PC-9 (cell line): ENCODE data around the gene CD83. TPM values are rescaled to one million over a fixed set of nuclear protein-coding genes. Genes with fewer than 3 reads are reported as not detected.

Experiments
- BruUV-seq: library from RNA; stranded (reverse); fragments of 400-500 nt; replicated peaks from 2 replicates; lab custom pipeline; 2021; lab: Mats Ljungman, UMichigan
- CTCF ChIA-PET: fragments of 300-600 bp; sonication (Branson Sonifier 250); formaldehyde crosslinking; loops from one replicate; lab custom pipeline; 2022; ENCODE audit warnings: antibody characterized with exemption; lab: Charles Lee
- POLR2A ChIA-PET: fragments of 300-600 bp; sonication (Branson Sonifier 250); formaldehyde crosslinking; loops from one replicate; lab custom pipeline; 2022; ENCODE audit warnings: antibody characterized with exemption; ENCODE audit not compliant: unreplicated experiment; lab: Charles Lee
- DNase-seq, 2 experiments: peaks; one replicate each; pipeline versions ENCODE4 v3.0.0 to v3.0.0-alpha.2; 2015 to 2022; ENCODE audit warnings: mixed read lengths in 1 of 2
- H2AFZ ChIP-seq: fragments of 200-600 bp; sonication (generic); 2 replicates; pipeline ENCODE4 v1.8.1; 2017; ENCODE audit warnings: antibody characterized with exemption
- H3F3A ChIP-seq: fragments of 200-600 bp; sonication (generic); 2 replicates; pipeline ENCODE4 v1.8.1; 2017; ENCODE audit warnings: antibody characterized with exemption, mild to moderate bottlenecking, low read depth; ENCODE audit not compliant: insufficient read depth
- H3K27ac ChIP-seq: fragments of 200-600 bp; sonication (generic); 2 replicates; pipeline ENCODE4 v1.6.1; 2016; ENCODE audit warnings: mixed run types
- H3K27me3 ChIP-seq: fragments of 200-600 bp; sonication (generic); 2 replicates; pipeline ENCODE4 v1.6.1; 2016; ENCODE audit warnings: low read depth, mixed run types; ENCODE audit not compliant: insufficient read depth
- H3K36me3 ChIP-seq: fragments of 200-600 bp; sonication (generic); 2 replicates; pipeline ENCODE4 v1.6.1; 2016; ENCODE audit warnings: low read depth, mixed run types
- H3K4me1 ChIP-seq: fragments of 200-600 bp; sonication (generic); replicated peaks from 2 replicates; pipeline ENCODE4 v1.6.1; 2016; ENCODE audit warnings: mixed run types; ENCODE audit not compliant: insufficient read depth
- H3K4me2 ChIP-seq: fragments of 200-600 bp; sonication (generic); 2 replicates; pipeline ENCODE4 v1.6.1; 2017; ENCODE audit warnings: mixed run types
- H3K4me3 ChIP-seq: fragments of 200-600 bp; sonication (generic); 2 replicates; pipeline ENCODE4 v1.6.1; 2016; ENCODE audit warnings: mixed run types
- H3K79me2 ChIP-seq: fragments of 200-600 bp; sonication (generic); 2 replicates; pipeline ENCODE4 v1.6.1; 2017; ENCODE audit warnings: low read depth, mixed run types
- H3K9me2 ChIP-seq: fragments of 200-600 bp; sonication (generic); 2 replicates; pipeline ENCODE4 v1.8.1; 2017; ENCODE audit warnings: mild to moderate bottlenecking; ENCODE audit not compliant: insufficient read depth
- H3K9me3 ChIP-seq: fragments of 200-600 bp; sonication (generic); 2 replicates; pipeline ENCODE4 v1.8.1; 2016; ENCODE audit warnings: low read depth; ENCODE audit not compliant: insufficient read depth
- H4K20me1 ChIP-seq: fragments of 200-600 bp; sonication (generic); 2 replicates; pipeline ENCODE4 v1.8.1; 2017; ENCODE audit not compliant: insufficient read depth
- EZH2 ChIP-seq: fragments of 200-600 bp; sonication (generic); IDR thresholded peaks from 2 replicates; pipeline ENCODE4 v1.8.0; 2017; ENCODE audit warnings: antibody characterized with exemption, low read depth
- intact Hi-C: fragments of 100-400 bp; cut with micrococcal nuclease; formaldehyde crosslinking; loops from one replicate; pipeline ENCODE4 v1.10.0; 2022; ENCODE audit not compliant: unreplicated experiment
- total RNA-seq: library from RNA; stranded (reverse); gene quantifications from 2 replicates; pipeline ENCODE4 v1.2.3, GENCODE V29; 2021
- TF ChIP-seq, protein P1 (sequence below): fragments of 200-600 bp; sonication (generic); conservative IDR thresholded peaks from 2 replicates; pipeline ENCODE4 v1.6.1; 2017; ENCODE audit warnings: mixed run types, antibody characterized with exemption, mild to moderate bottlenecking, moderate library complexity

CD83 gene
- total RNA-seq, 1 experiment from 2014 or later, result 3.6 TPM

DNA sequence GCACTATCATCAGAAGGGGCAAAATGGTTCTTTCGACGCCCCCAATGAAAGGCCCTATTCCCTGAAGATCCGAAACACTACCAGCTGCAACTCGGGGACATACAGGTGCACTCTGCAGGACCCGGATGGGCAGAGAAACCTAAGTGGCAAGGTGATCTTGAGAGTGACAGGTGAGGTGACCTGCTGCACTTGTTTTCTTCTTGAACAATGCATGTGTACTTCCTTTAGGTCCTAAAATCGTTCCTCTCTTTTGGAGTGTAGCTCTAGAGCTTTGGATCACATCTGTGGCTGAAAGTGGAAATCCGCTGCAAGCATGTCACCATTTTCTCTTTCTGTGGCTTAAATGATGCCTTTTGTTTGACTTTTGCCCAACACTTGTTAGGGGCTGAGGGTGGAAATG is 14.0 kb downstream of the CD83 start:
- H2AFZ ChIP-seq, result no peak overlapping the region
- no peak overlapping the region for H3K27ac ChIP-seq
- H3K4me1 ChIP-seq, result no peaks in the 10 kb centered on the region
- DNase-seq, result no peak
- no peak overlapping the region for H3K4me3 ChIP-seq
- no peaks in the 10 kb centered on the region for H3K79me2 ChIP-seq
- intact Hi-C loops, result no loop called here
- BruUV-seq, result no TSS peak
- ChIA-PET CTCF (no interaction called here), POLR2A (no interaction called here)
- H3K9me3 ChIP-seq, result no peaks in the 10 kb centered on the region
- no peaks in the 10 kb centered on the region for H3F3A ChIP-seq
- no peaks in the 10 kb centered on the region for H3K36me3 ChIP-seq
- no peaks in the 10 kb centered on the region for H3K27me3 ChIP-seq
- H3K4me2 ChIP-seq, result no peak overlapping the region
- H4K20me1 ChIP-seq, result no peaks in the 10 kb centered on the region
- H3K9me2 ChIP-seq, result no peaks in the 10 kb centered on the region
- TF ChIP-seq, protein P1, sequence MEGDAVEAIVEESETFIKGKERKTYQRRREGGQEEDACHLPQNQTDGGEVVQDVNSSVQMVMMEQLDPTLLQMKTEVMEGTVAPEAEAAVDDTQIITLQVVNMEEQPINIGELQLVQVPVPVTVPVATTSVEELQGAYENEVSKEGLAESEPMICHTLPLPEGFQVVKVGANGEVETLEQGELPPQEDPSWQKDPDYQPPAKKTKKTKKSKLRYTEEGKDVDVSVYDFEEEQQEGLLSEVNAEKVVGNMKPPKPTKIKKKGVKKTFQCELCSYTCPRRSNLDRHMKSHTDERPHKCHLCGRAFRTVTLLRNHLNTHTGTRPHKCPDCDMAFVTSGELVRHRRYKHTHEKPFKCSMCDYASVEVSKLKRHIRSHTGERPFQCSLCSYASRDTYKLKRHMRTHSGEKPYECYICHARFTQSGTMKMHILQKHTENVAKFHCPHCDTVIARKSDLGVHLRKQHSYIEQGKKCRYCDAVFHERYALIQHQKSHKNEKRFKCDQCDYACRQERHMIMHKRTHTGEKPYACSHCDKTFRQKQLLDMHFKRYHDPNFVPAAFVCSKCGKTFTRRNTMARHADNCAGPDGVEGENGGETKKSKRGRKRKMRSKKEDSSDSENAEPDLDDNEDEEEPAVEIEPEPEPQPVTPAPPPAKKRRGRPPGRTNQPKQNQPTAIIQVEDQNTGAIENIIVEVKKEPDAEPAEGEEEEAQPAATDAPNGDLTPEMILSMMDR, result no peak
- TF ChIP-seq EZH2, result no peak

DNA sequence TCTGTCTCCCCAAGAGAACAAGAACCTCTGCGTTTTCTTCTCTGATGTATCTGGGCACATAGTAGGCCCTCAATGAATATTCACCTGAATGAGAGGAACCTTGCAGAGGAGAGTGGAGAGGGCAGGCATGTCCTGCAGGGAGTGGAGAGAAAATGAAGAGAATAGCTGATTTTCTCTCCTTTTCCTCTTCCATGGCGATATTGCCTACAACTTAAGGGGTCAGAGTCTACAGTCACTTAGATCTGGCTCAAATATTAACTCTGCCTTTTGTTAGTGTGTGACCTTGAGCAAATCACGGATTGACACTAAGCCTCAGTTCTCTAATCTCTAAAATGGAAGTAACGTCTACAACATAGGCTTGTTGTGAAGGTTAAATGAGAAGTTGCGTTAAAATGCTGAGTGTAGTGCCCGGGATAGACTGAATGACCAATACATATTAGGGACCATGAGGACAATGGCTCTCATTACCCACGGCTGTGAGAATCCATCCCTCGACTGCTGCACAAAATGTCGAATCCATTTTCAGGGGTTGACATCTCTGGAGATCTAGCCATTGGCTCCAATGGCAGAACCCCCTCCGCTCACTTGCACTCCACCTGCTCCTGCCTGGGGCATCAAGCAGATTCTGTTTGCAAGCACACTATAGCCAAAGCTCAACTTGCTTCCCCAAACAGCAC is 14.8 kb downstream of the CD83 start:
- Histone ChIP-seq H3K9me3 (no peaks in the 10 kb centered on the region), H3K36me3 (no peaks in the 10 kb centered on the region), H3K4me2 (no peak overlapping the region), H3K27ac (no peak overlapping the region), H3K27me3 (no peaks in the 10 kb centered on the region), H3K4me1 (no peaks in the 10 kb centered on the region), H3K4me3 (no peak overlapping the region), H3K79me2 (no peaks in the 10 kb centered on the region), H2AFZ (no peak overlapping the region), H3F3A (no peaks in the 10 kb centered on the region), H4K20me1 (no peaks in the 10 kb centered on the region), H3K9me2 (no peaks in the 10 kb centered on the region)
- ChIA-PET CTCF (interaction anchor here (1.1 kb wide), 1 partner anchor 11 kb away, joined by 3 read pairs; no protein-coding TSS in a partner anchor), POLR2A (no interaction called here)
- intact Hi-C loops, result no loop called here
- TF ChIP-seq, protein P1, result no peak
- TF ChIP-seq EZH2, result no peak
- BruUV-seq, result no TSS peak
- DNase-seq, result no peak

DNA sequence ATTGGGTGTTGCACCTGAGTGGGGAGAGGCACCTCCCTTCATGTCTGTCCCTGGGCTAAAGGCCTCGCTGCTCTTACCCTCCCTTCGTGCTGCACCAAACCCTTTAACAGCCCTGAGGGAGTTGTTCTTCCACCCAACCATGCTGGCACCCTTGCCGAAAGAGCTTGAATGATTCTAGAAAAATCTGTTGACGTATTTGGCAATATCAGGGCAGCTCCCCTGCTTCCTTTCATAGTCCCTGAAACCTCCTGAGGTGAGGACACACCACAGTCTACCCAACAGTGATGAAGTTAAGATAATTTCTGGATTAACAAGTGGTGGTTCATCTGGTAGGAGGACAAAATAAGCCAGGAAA is 15.3 kb downstream of the CD83 start:
- intact Hi-C loops, result no loop called here
- Histone ChIP-seq H3F3A (no peaks in the 10 kb centered on the region), H3K4me2 (no peak overlapping the region), H3K9me3 (no peaks in the 10 kb centered on the region), H4K20me1 (no peaks in the 10 kb centered on the region), H2AFZ (no peak overlapping the region), H3K4me1 (no peaks in the 10 kb centered on the region), H3K4me3 (no peak overlapping the region), H3K79me2 (no peaks in the 10 kb centered on the region), H3K36me3 (no peaks in the 10 kb centered on the region), H3K27me3 (no peaks in the 10 kb centered on the region), H3K9me2 (no peaks in the 10 kb centered on the region), H3K27ac (no peak overlapping the region)
- no TSS peak for BruUV-seq
- CTCF ChIA-PET, result interaction anchor here (1.1 kb wide), 1 partner anchor 11 kb away, joined by 3 read pairs; no protein-coding TSS in a partner anchor
- TF ChIP-seq, protein P1, result no peak
- TF ChIP-seq EZH2, result no peak
- POLR2A ChIA-PET, result no interaction called here
- DNase-seq, result no peak
